Hepatic stellate cell (primary cell): Measurements from ENCODE around the gene CETN1.
A peak's percentile ranks its signal among the peaks of the same experiment; 100 is the strongest.

Experiments used
- DNase-seq: peaks from one replicate; pipeline ENCODE4 v3.0.0; 2011; ENCODE audit warnings: low spot score

The CETN1 gene

GRCh38 chr18:623761-624620, 43.8 kb downstream of the CETN1 start:
- DNase-seq = peak; percentile 19

GRCh38 chr18:627231-627630, 47.1 kb downstream of the CETN1 start:
- no peak for DNase-seq

GRCh38 chr18:629269-630150, 49.3 kb downstream of the CETN1 start:
- DNase-seq = no peak

GRCh38 chr18:631560-631959, 51.4 kb downstream of the CETN1 start:
- DNase-seq = no peak
